Endothelial cell of umbilical vein (primary cell): ENCODE results near the gene RAB8B. TPM values are rescaled to one million over a fixed set of nuclear protein-coding genes. Genes with fewer than 3 reads are reported as not detected.

Experiments used
- BruUV-seq: library from RNA; stranded (reverse); fragments of 400-500 nt; replicated peaks from 2 replicates; lab custom pipeline; 2021; lab: Mats Ljungman, UMichigan
- CTCF ChIA-PET: fragments of 300-600, 350-600 bp; sonication (Branson Sonifier 250); formaldehyde crosslinking; loops from one replicate; lab custom pipeline; 2021; ENCODE audit warnings: antibody characterized with exemption, inconsistent platforms; lab: Charles Lee
- POLR2A ChIA-PET: fragments of 300-600, 350-600 bp; sonication (Branson Sonifier 250); formaldehyde crosslinking; loops from one replicate; lab custom pipeline; 2021; ENCODE audit warnings: antibody characterized with exemption, inconsistent platforms; lab: Charles Lee
- DNase-seq: peaks from one replicate; pipeline ENCODE4 v3.0.0-alpha.2; 2011; ENCODE audit warnings: low read depth, low spot score
- FAIRE-seq: peaks from 2 replicates; lab custom pipeline; 2011; peaks lifted over from hg19 to GRCh38; lab: Jason Lieb, UNC
- H2AFZ ChIP-seq: 2 replicates; pipeline ENCODE4 v1.6.0; 2012; ENCODE audit warnings: low read depth, low read length, control low read depth, inconsistent platforms
- H3K27ac ChIP-seq: 2 replicates; pipeline ENCODE4 v1.5.1; 2011; ENCODE audit warnings: low read depth, mild to moderate bottlenecking, control low read depth, low read length, moderate library complexity; ENCODE audit not compliant: insufficient read depth
- H3K27me3 ChIP-seq, 2 experiments: 2 replicates each; pipeline versions ENCODE4 v1.6.0 to v1.6.1; 2011; ENCODE audit warnings: low read length in 2 of 2, mixed read lengths in 1 of 2; ENCODE audit not compliant: control insufficient read depth in 2 of 2, insufficient read depth in 2 of 2
- H3K36me3 ChIP-seq, 2 experiments: 2 replicates in 1 of 2; 3 replicates in 1 of 2; pipeline ENCODE4 v1.5.1; 2011; ENCODE audit warnings: low read length in 2 of 2, mild to moderate bottlenecking in 1 of 2, moderate library complexity in 1 of 2; ENCODE audit not compliant: control insufficient read depth in 2 of 2, insufficient read depth in 2 of 2; ENCODE audit errors: extremely low read depth in 1 of 2
- H3K4me1 ChIP-seq: 3 replicates; pipeline ENCODE4 v1.5.1; 2011; ENCODE audit warnings: mild to moderate bottlenecking, low read length; ENCODE audit not compliant: control insufficient read depth, insufficient read depth; ENCODE audit errors: extremely low read depth
- H3K4me2 ChIP-seq: 2 replicates; pipeline ENCODE4 v1.6.1; 2011; ENCODE audit warnings: low read length, control low read depth, mixed read lengths; ENCODE audit not compliant: insufficient read depth
- H3K4me3 ChIP-seq, 3 experiments: fragments of 200-600 bp in 1 of 3; sonication (generic), shearing (Covaris generic) in 1 of 3; replicated peaks in 1 of 3; 2 replicates each; pipeline ENCODE4 v1.5.1; 2011 to 2016; ENCODE audit warnings: control low read depth in 3 of 3, low read length in 3 of 3, mild to moderate bottlenecking in 2 of 3, inconsistent platforms in 1 of 3, low read depth in 1 of 3, moderate library complexity in 1 of 3; ENCODE audit not compliant: insufficient read depth in 1 of 3
- H3K79me2 ChIP-seq: 2 replicates; pipeline ENCODE4 v1.6.0; 2012; ENCODE audit warnings: low read length, inconsistent platforms; ENCODE audit not compliant: control insufficient read depth, insufficient read depth
- H3K9ac ChIP-seq: replicated peaks from 2 replicates; pipeline ENCODE3; 2011; ENCODE audit warnings: low read length, control low read depth; ENCODE audit not compliant: insufficient read depth; ENCODE audit errors: extremely low read depth
- H3K9me1 ChIP-seq: replicated peaks from 3 replicates; pipeline ENCODE4 v1.6.0; 2011; ENCODE audit warnings: mild to moderate bottlenecking, low read length; ENCODE audit not compliant: control insufficient read depth, insufficient read depth; ENCODE audit errors: extremely low read depth
- H3K9me3 ChIP-seq: replicated peaks from 2 replicates; pipeline ENCODE4 v1.5.1; 2012; ENCODE audit warnings: low read length, inconsistent platforms; ENCODE audit not compliant: control insufficient read depth, insufficient read depth
- H4K20me1 ChIP-seq: replicated peaks from 2 replicates; pipeline ENCODE3; 2011; ENCODE audit warnings: mild to moderate bottlenecking, low read length; ENCODE audit not compliant: control insufficient read depth, insufficient read depth; ENCODE audit errors: extremely low read depth
- EZH2 ChIP-seq: IDR thresholded peaks from 2 replicates; pipeline ENCODE4 v1.6.1; 2012; ENCODE audit warnings: borderline replicate concordance, low read depth, mild to moderate bottlenecking, moderate library complexity, low read length, inconsistent platforms; ENCODE audit not compliant: severe bottlenecking
- FOS ChIP-seq: IDR thresholded peaks from 2 replicates; pipeline ENCODE4 v1.6.1; 2011; ENCODE audit warnings: mild to moderate bottlenecking, low read length, moderate library complexity, borderline replicate concordance; ENCODE audit not compliant: insufficient read depth
- GATA2 ChIP-seq: IDR thresholded peaks from 2 replicates; pipeline ENCODE4 v1.7.0; 2011; ENCODE audit warnings: low read depth, mild to moderate bottlenecking, moderate library complexity, mixed read lengths, low read length; ENCODE audit not compliant: insufficient read length, insufficient read depth
- JUN ChIP-seq: IDR thresholded peaks from 2 replicates; pipeline ENCODE4 v1.6.1; 2011; ENCODE audit warnings: borderline replicate concordance, low read depth; ENCODE audit not compliant: insufficient read length, insufficient read depth
- MAX ChIP-seq: IDR thresholded peaks from 2 replicates; pipeline ENCODE4 v1.6.1; 2011; ENCODE audit not compliant: insufficient read depth, insufficient read length
- MYC ChIP-seq: IDR thresholded peaks from one replicate; pipeline ENCODE4 v1.6.1; 2011; ENCODE audit warnings: mild to moderate bottlenecking, low read depth, low read length
- POLR2A ChIP-seq: IDR thresholded peaks from 2 replicates; pipeline ENCODE4 v1.6.1; 2012; ENCODE audit warnings: low read depth, mild to moderate bottlenecking, control low read depth, low read length
- POLR2AphosphoS5 ChIP-seq: IDR thresholded peaks from 2 replicates; pipeline ENCODE4 v1.6.1; 2012; ENCODE audit warnings: low read depth, mild to moderate bottlenecking, control low read depth, low read length, moderate library complexity; ENCODE audit not compliant: insufficient read depth
- dilution Hi-C: fragments of 300-500 bp; cut with MboI; formaldehyde crosslinking; loops from one replicate; pipeline ENCODE4 v1.15.0; 2019; ENCODE audit warnings: low sequenced_read_pairs; ENCODE audit not compliant: extremely low pct_ligation_motif_present
- intact Hi-C: fragments of 100-400 bp; cut with micrococcal nuclease; formaldehyde crosslinking; loops from one replicate; pipeline ENCODE4 v1.10.0; 2022
- polyA plus RNA-seq, 4 experiments: library from polyadenylated mRNA; depleted of rRNA in 3 of 4; stranded (reverse) in 3 of 4; unstranded in 1 of 4; fragments of >200 nt; gene quantifications; 2 replicates each; pipeline versions ENCODE4 v1.2.1 to v1.2.3, GENCODE V29; 2011 to 2012; ENCODE audit warnings: missing spikeins in 1 of 4
- total RNA-seq: library from RNA; stranded (reverse); gene quantifications from 2 replicates; pipeline ENCODE4 v1.2.3, GENCODE V29; 2021
- TF ChIP-seq, protein P1 (sequence below), 2 donors: IDR thresholded peaks; 1 replicate in 1 of 2; 2 replicates in 1 of 2; pipeline ENCODE4 v1.5.1; 2011; ENCODE audit warnings: low read length in 2 of 2, mild to moderate bottlenecking in 2 of 2, moderate library complexity in 2 of 2, control low read depth in 1 of 2, inconsistent platforms in 1 of 2, low read depth in 1 of 2; ENCODE audit not compliant: insufficient read depth in 1 of 2; ENCODE audit errors: extremely low read depth in 1 of 2

The RAB8B gene
- total and polyA plus RNA-seq, 2 donors (not counting 3 experiments of a cell fraction or from before 2014, with no cell fraction given), result 10.4 to 52.5 TPM

GRCh38 chr15:63156086-63156710 lies 33.2 kb upstream of the RAB8B start:
- H3K27ac ChIP-seq, result peak overlapping the region; percentile 71
- intact Hi-C loops, result loop anchor here (1.0 to 5.0 kb wide), 4 partner anchors 20 to 246 kb away; partner anchors contain the start of gene APH1B
- dilution Hi-C loops, result no loop called here
- DNase-seq, result peak; percentile 47
- H3K36me3 ChIP-seq, result peaks cover 5 to 10% of the 10 kb centered on the region in 2 experiments
- H4K20me1 ChIP-seq, result no peaks in the 10 kb centered on the region
- H3K4me1 ChIP-seq, result peaks cover 11% of the 10 kb centered on the region
- TF ChIP-seq POLR2AphosphoS5 (no peak), MYC (no peak), EZH2 (no peak), FOS (no peak), GATA2 (no peak), MAX (no peak), POLR2A (no peak), JUN (no peak)
- TF ChIP-seq, protein P1, sequence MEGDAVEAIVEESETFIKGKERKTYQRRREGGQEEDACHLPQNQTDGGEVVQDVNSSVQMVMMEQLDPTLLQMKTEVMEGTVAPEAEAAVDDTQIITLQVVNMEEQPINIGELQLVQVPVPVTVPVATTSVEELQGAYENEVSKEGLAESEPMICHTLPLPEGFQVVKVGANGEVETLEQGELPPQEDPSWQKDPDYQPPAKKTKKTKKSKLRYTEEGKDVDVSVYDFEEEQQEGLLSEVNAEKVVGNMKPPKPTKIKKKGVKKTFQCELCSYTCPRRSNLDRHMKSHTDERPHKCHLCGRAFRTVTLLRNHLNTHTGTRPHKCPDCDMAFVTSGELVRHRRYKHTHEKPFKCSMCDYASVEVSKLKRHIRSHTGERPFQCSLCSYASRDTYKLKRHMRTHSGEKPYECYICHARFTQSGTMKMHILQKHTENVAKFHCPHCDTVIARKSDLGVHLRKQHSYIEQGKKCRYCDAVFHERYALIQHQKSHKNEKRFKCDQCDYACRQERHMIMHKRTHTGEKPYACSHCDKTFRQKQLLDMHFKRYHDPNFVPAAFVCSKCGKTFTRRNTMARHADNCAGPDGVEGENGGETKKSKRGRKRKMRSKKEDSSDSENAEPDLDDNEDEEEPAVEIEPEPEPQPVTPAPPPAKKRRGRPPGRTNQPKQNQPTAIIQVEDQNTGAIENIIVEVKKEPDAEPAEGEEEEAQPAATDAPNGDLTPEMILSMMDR (IDR thresholded peaks at IDR 0.05; ENCODE audit: extremely low read depth in 1 of 2, insufficient read depth in 1 of 2, low read depth in 1 of 2, low read length in 2 of 2), result no peak
- no peak overlapping the region for H2AFZ ChIP-seq
- peak overlapping the region; percentile 54 to 98 (median 88) for H3K4me3 ChIP-seq
- peak overlapping the region; percentile 81 for H3K9ac ChIP-seq
- no peaks in the 10 kb centered on the region for H3K27me3 ChIP-seq
- no peaks in the 10 kb centered on the region for H3K9me3 ChIP-seq
- no TSS peak for BruUV-seq
- H3K9me1 ChIP-seq, result no peaks in the 10 kb centered on the region
- FAIRE-seq, result peak; percentile 33
- H3K4me2 ChIP-seq, result peak overlapping the region; percentile 62
- CTCF ChIA-PET, result interaction anchor here (1.1 to 2.2 kb wide), 6 partner anchors 10 to 374 kb away, joined by 3 to 8 read pairs (median 4); no protein-coding TSS in a partner anchor
- POLR2A ChIA-PET, result interaction anchor here (0.6 to 1.4 kb wide), 2 partner anchors 33 to 127 kb away, joined by 3 to 5 read pairs; partner anchors contain the start of gene RAB8B
- peaks cover 26% of the 10 kb centered on the region for H3K79me2 ChIP-seq
